Measurements from ENCODE around the gene NDNF. TPM values are rescaled to one million over a fixed set of nuclear protein-coding genes. Genes with fewer than 3 reads are reported as not detected.

NDNF gene
- total and polyA plus RNA-seq, 2 experiments from 2014 or later: 13.6 to 30.5 TPM

GRCh38 chr4:121077496-121077895 lies 5.2 kb upstream of the NDNF start:
- H3K27ac ChIP-seq: no peak overlapping the region

GRCh38 chr4:121076416-121076815 lies 4.1 kb upstream of the NDNF start:
- H3K9me2 ChIP-seq (replicated peaks; ENCODE audit: insufficient read depth): no peaks in the 10 kb centered on the region
- peaks cover 14% of the 10 kb centered on the region for H3K4me1 ChIP-seq (ENCODE audit: insufficient read depth)
- WGBS (ENCODE audit: low lambda C conversion rate, missing lambda C conversion rate): 83% methylated on average over 6 of the region's 6 CpGs
- H3K27ac ChIP-seq: no peak overlapping the region
- H3K4me2 ChIP-seq: no peak overlapping the region
- no peak for DNase-seq (ENCODE audit: low spot score)
- peaks cover 6% of the 10 kb centered on the region for H3K79me2 ChIP-seq
- no peak overlapping the region for H3K4me3 ChIP-seq
- H3K36me3 ChIP-seq (replicated peaks; ENCODE audit: insufficient read depth, low read depth): no peaks in the 10 kb centered on the region
- H4K20me1 ChIP-seq (ENCODE audit: insufficient read depth, poor library complexity, severe bottlenecking): no peaks in the 10 kb centered on the region
- peaks cover 3% of the 10 kb centered on the region for H3K27me3 ChIP-seq
- TF ChIP-seq CTCF (IDR thresholded peaks at IDR 0.05; ENCODE audit: poor library complexity) (no peak), EZH2 (IDR thresholded peaks at IDR 0.05; ENCODE audit: borderline replicate concordance) (no peak), EZH2phosphoT487 (IDR thresholded peaks at IDR 0.05; ENCODE audit: low read depth, severe bottlenecking, unreplicated experiment) (no peak)
- no peak overlapping the region for H2AFZ ChIP-seq
- no peaks in the 10 kb centered on the region for H3K9me3 ChIP-seq (ENCODE audit: low read depth)

More at GRCh38 chr4:121077496-121077895, 5.2 kb upstream of the NDNF start:
- Histone ChIP-seq H3K4me3 (no peak overlapping the region), H2AFZ (no peak overlapping the region), H3K9me2 (replicated peaks; ENCODE audit: insufficient read depth) (no peaks in the 10 kb centered on the region), H3K36me3 (replicated peaks; ENCODE audit: insufficient read depth, low read depth) (no peaks in the 10 kb centered on the region), H3K27me3 (no peaks in the 10 kb centered on the region), H3K9me3 (ENCODE audit: low read depth) (no peaks in the 10 kb centered on the region), H4K20me1 (ENCODE audit: insufficient read depth, poor library complexity, severe bottlenecking) (no peaks in the 10 kb centered on the region), H3K4me2 (no peak overlapping the region), H3K4me1 (ENCODE audit: insufficient read depth) (peaks cover 14% of the 10 kb centered on the region), H3K79me2 (no peaks in the 10 kb centered on the region)
- WGBS (ENCODE audit: low lambda C conversion rate, missing lambda C conversion rate): 49% methylated on average over 5 of the region's 5 CpGs
- TF ChIP-seq CTCF (IDR thresholded peaks at IDR 0.05; ENCODE audit: poor library complexity): no peak
- no peak for TF ChIP-seq EZH2phosphoT487 (IDR thresholded peaks at IDR 0.05; ENCODE audit: low read depth, severe bottlenecking, unreplicated experiment)
- no peak for TF ChIP-seq EZH2 (IDR thresholded peaks at IDR 0.05; ENCODE audit: borderline replicate concordance)
- DNase-seq (ENCODE audit: low spot score): no peak

- Histone ChIP-seq H3K9me2 (replicated peaks; ENCODE audit: insufficient read depth) (no peaks in the 10 kb centered on the region), H3K9me3 (ENCODE audit: low read depth) (no peaks in the 10 kb centered on the region), H3K4me3 (peak overlapping the region; percentile 90), H3K27ac (peak overlapping the region; percentile 62), H3K4me1 (ENCODE audit: insufficient read depth) (peaks cover 14% of the 10 kb centered on the region), H2AFZ (peak overlapping the region; percentile 98), H3K79me2 (peaks cover 18% of the 10 kb centered on the region), H4K20me1 (ENCODE audit: insufficient read depth, poor library complexity, severe bottlenecking) (no peaks in the 10 kb centered on the region), H3K36me3 (replicated peaks; ENCODE audit: insufficient read depth, low read depth) (no peaks in the 10 kb centered on the region), H3K27me3 (peaks cover 10% of the 10 kb centered on the region), H3K4me2 (peak overlapping the region; percentile 96)
- TF ChIP-seq EZH2phosphoT487 (IDR thresholded peaks at IDR 0.05; ENCODE audit: low read depth, severe bottlenecking, unreplicated experiment) (no peak), CTCF (IDR thresholded peaks at IDR 0.05; ENCODE audit: poor library complexity) (no peak), EZH2 (IDR thresholded peaks at IDR 0.05; ENCODE audit: borderline replicate concordance) (no peak)
- peak; percentile 46 for DNase-seq (ENCODE audit: low spot score)
- WGBS (ENCODE audit: low lambda C conversion rate, missing lambda C conversion rate): 40% methylated on average over 5 of the region's 5 CpGs
Observed at GRCh38 chr4:121073672-121074381, 1.5 kb upstream of the NDNF start.
